Subcutaneous abdominal adipose tissue (tissue), 5 donors: ENCODE results near the gene USP47.

Experiments used
- H3K27ac ChIP-seq: one replicate; pipeline ENCODE4 v1.7.0; 2013; ENCODE audit warnings: low read depth, mild to moderate bottlenecking, inconsistent platforms, low read length, moderate library complexity
- H3K27me3 ChIP-seq, 5 donors: one replicate each; pipeline ENCODE4 v1.7.0; 2013; ENCODE audit warnings: low read length in 5 of 5, inconsistent platforms in 1 of 5; ENCODE audit not compliant: control insufficient read depth in 5 of 5, insufficient read depth in 4 of 5
- H3K36me3 ChIP-seq, 5 donors: one replicate each; pipeline ENCODE4 v1.7.0; 2013; ENCODE audit warnings: low read length in 5 of 5; ENCODE audit not compliant: control insufficient read depth in 5 of 5, insufficient read depth in 5 of 5
- H3K4me1 ChIP-seq, 5 donors: one replicate each; pipeline ENCODE4 v1.7.0; 2013; ENCODE audit warnings: low read length in 5 of 5, mild to moderate bottlenecking in 3 of 5, moderate library complexity in 1 of 5; ENCODE audit not compliant: control insufficient read depth in 5 of 5, insufficient read depth in 5 of 5
- H3K4me3 ChIP-seq, 5 donors: one replicate each; pipeline ENCODE4 v1.7.0; 2013; ENCODE audit warnings: low read length in 5 of 5, low read depth in 1 of 5
- H3K9ac ChIP-seq, 5 donors: one replicate each; pipeline ENCODE4 v1.7.0; 2013; ENCODE audit warnings: low read length in 5 of 5, mild to moderate bottlenecking in 4 of 5, moderate library complexity in 3 of 5
- H3K9me3 ChIP-seq, 5 donors: one replicate each; pipeline ENCODE4 v1.7.0; 2013; ENCODE audit warnings: low read length in 5 of 5; ENCODE audit not compliant: control insufficient read depth in 5 of 5
- donor health status: healthy.
- donor health status: healthy.
- donor health status: healthy.
- donor health status: healthy.
- donor health status: healthy.

USP47 gene

DNA sequence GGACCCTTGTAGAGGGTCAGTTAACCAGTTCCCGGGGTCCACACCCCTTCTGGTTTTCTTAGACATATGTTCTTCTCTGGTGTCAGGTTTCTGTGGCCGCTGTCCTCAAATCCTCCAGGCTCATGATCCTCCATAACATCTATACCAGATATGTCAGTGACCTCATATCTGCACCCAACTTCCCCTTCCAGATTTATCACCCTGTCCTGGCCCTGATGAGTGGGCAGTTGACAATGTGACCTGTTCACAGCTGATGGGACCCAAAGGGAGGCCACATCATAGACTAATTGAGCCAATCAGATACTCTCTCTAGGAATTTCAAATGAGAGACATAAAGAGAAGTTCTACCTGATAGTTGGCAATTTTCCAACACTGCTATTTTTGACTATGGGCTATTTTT lies 161.6 kb downstream of the USP47 start:
- Histone ChIP-seq H3K9me3 (no peaks in the 10 kb centered on the region), H3K4me3 (no peak overlapping the region), H3K36me3 (no peaks in the 10 kb centered on the region), H3K9ac (no peak overlapping the region), H3K27ac (no peak overlapping the region), H3K27me3 (peaks cover 14 to 28% (median 22%) of the 10 kb centered on the region in 5 donors), H3K4me1 (peaks cover 2 to 6% (median 5%) of the 10 kb centered on the region in 5 donors)

DNA sequence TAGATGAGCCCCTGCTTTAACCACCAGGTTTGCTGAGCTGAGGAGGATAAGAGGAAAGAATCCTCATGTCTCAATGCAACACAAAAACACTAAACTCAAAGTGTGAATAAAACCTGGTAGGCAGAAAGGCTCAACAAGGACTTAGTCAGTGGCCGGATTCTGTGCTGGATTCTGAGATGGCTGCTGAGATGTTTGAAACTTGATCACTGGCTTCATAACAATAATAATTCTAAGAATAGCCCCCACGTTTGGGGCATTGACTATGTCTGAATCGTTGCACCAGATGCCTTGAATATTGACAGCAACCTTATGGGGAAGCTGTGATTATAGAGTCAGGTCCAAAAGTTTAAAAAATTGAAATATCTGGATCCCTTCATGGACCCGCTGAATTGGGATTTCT lies 162.0 kb downstream of the USP47 start:
- H3K9ac ChIP-seq: no peak overlapping the region
- no peak overlapping the region for H3K4me3 ChIP-seq
- H3K4me1 ChIP-seq: peaks cover 2 to 9% (median 8%) of the 10 kb centered on the region in 5 donors
- H3K27ac ChIP-seq: no peak overlapping the region
- no peaks in the 10 kb centered on the region for H3K9me3 ChIP-seq
- H3K36me3 ChIP-seq: no peaks in the 10 kb centered on the region
- peaks cover 14 to 31% (median 24%) of the 10 kb centered on the region in 5 donors for H3K27me3 ChIP-seq

DNA sequence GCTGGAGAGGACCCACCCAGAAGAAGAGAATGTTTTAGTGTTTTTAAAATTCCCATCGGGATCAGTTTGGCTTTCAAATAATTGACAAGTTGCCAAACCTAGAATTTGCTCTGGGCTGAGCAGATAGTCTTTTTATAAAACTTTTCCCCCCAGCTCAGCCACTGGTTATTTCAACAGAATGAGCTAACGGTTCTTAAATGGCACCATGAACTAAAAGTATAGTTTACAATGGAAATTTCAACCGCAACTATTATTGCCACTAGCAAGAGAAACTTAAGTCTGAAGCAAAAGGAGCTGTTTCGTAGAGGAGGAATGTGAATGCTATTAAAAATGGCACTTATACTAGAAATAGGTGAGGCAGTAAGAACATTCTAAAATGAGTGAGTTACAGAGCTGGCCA lies 163.3 kb downstream of the USP47 start:
- Histone ChIP-seq H3K27ac (no peak overlapping the region), H3K27me3 (peaks cover 14 to 39% (median 32%) of the 10 kb centered on the region in 5 donors), H3K36me3 (no peaks in the 10 kb centered on the region), H3K4me1 (peaks cover 2 to 13% (median 10%) of the 10 kb centered on the region in 5 donors), H3K9ac (no peak overlapping the region), H3K9me3 (no peaks in the 10 kb centered on the region), H3K4me3 (no peak overlapping the region)

DNA sequence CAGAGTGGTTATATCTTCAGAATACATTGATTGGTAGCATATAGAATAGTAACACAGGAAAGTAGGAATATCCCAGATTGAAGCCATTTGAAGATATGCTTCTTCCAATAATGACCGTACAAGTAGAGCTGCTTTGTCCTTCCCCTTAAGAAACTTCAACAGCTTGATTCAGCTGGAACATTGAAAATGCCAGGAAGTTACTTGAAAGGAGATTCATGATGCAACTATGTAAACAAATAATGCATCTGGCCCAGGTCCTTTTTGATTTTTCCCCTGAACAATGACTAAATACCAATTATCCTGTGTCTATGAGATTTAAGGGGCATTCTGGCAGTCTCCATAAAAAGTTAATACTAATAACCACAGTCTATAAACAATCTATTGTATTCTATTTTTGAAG lies 163.7 kb downstream of the USP47 start:
- no peak overlapping the region for H3K27ac ChIP-seq
- H3K27me3 ChIP-seq: peaks cover 14 to 41% (median 35%) of the 10 kb centered on the region in 5 donors

DNA sequence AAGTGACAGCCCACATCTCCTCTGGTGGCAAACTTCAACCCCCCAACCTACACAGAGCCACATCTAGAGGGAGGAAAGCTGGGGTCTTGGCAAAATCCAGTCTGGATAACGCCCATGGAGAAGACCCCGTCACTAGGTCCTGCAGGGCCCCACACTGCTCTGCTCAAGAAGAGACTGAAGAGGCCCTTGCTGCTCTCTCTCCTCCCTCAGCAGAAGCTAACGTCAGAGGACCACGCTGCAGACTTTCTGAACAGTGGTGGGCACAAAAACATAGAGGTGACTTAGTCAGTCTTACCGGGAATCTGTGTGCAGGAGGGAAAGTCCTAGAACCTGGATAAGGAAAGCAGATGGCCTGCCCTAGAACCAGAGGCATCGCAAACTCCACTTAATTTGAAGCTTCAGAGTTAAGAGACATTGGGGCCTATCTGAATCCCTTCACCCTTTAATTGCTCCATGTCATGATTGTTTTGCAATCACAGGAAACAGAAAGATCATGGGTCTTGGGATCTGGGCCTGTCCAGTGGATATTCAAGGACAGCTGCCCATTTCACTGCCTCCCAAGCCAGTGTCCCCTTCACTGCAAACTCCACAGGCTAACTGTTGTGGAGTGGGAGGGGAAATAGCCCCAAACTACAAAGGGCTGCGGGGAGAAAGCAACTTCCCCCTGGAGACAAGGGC lies 164.9 kb downstream of the USP47 start:
- Histone ChIP-seq H3K9ac (no peak overlapping the region), H3K36me3 (no peaks in the 10 kb centered on the region), H3K4me3 (no peak overlapping the region), H3K9me3 (no peaks in the 10 kb centered on the region), H3K27ac (no peak overlapping the region), H3K4me1 (peaks cover 2 to 13% (median 10%) of the 10 kb centered on the region in 5 donors), H3K27me3 (peaks cover 14 to 41% (median 35%) of the 10 kb centered on the region in 5 donors)

More for the DNA sequence above, 163.7 kb downstream of the USP47 start:
- no peak overlapping the region for H3K4me3 ChIP-seq
- no peaks in the 10 kb centered on the region for H3K36me3 ChIP-seq
- no peaks in the 10 kb centered on the region for H3K9me3 ChIP-seq
- peaks cover 2 to 13% (median 10%) of the 10 kb centered on the region in 5 donors for H3K4me1 ChIP-seq
- H3K9ac ChIP-seq: no peak overlapping the region

DNA sequence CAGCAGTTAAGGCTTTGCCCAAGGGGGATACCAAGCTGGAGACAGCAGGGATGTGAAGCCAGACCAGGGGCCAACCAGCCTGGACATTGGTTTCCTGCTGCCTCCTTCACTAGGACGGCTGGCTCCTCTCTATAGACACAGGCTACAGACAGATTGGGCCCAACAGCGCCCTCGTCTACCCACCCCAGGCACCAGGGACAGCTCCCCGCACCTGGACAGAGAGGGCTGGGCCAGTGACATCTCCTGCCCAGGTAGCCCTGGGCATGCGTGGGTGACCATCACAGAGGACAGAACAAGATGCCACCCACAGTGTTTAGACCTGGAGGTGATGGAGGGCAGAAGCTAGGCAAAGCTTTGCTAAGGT lies 165.4 kb downstream of the USP47 start:
- H3K27ac ChIP-seq: no peak overlapping the region
- no peak overlapping the region for H3K9ac ChIP-seq
- H3K27me3 ChIP-seq: peaks cover 14 to 41% (median 35%) of the 10 kb centered on the region in 5 donors
- H3K9me3 ChIP-seq: no peaks in the 10 kb centered on the region
- H3K36me3 ChIP-seq: no peaks in the 10 kb centered on the region
- H3K4me3 ChIP-seq: no peak overlapping the region
- peaks cover 2 to 13% (median 10%) of the 10 kb centered on the region in 5 donors for H3K4me1 ChIP-seq

DNA sequence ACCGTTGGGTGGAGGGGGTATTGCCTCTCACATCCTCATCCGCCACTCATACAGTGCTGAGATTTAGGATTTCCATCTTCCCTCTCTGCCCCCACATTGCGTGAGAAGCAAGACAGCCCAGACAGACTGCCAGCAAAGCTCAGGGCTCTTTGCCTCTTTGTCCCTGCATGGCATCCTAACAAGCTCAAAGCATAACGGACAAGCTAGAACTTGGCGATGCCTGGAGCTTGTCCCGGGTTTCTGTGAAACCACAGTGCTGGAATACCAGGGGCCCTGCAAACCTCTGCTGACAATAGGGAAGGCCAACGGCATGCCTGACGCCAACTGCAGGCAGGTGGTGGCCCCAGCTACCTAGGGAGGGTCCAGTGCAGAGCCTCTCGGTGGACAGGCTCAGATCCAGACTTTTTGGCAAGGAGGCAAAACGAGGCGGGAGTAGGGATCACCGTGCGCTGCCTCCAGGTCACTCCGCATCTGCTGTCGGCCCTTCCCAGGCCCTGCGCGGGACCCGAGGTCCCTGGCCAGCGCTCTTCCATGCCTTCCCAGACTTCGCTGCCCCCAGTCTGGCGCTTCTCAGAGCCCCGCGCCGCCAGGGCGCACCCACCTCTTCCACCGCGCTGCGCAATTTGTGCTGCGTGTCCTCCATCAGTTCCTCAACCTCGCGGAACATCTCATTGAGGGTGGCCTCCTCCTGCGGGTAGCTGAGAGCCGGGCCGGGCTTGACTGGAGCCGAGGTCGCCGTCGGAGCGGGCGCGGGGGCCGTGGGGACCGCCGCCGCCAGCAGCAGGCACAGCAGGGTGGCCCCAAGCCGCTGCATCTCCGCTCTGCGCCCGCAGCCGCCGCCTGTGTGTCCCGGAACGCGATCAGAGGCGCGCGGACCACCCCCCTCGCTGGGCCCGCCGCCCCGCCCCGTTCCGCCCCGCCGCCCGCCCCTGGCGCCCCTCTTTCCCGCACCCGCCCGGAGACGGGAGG lies 166.3 kb downstream of the USP47 start, which contains the start of gene DKK3:
TSS of gene DKK3 (minus strand) at position 858 of the 969 bp plus-strand sequence. CDS start at position 814, 44 bp downstream.
- H3K27me3 ChIP-seq: peaks cover 14 to 41% (median 35%) of the 10 kb centered on the region in 5 donors
- no peak within 1 kb of the TSS for H3K27ac ChIP-seq
- peak within 1 kb of the TSS in 4 of 5 donors; percentile 44 to 57 (median 48) for H3K4me3 ChIP-seq
- H3K4me1 ChIP-seq: peaks cover 2 to 13% (median 10%) of the 10 kb centered on the region in 5 donors
- H3K36me3 ChIP-seq: no peaks in the 10 kb centered on the region
- no peaks in the 10 kb centered on the region for H3K9me3 ChIP-seq
- peak within 1 kb of the TSS in 1 of 5 donors; percentile 20 for H3K9ac ChIP-seq
